Measurements from ENCODE around the gene BCOR. TPM values are rescaled to one million over a fixed set of nuclear protein-coding genes. Genes with fewer than 3 reads are reported as not detected.

BCOR gene
- total RNA-seq, 2 experiments from 2014 or later: 26.1 to 26.3 TPM

GRCh38 chrX:40073439-40074054, 24.2 kb downstream of the BCOR start:
- H3K4me3 Mint-ChIP-seq: no peak overlapping the region
- H3K27ac Mint-ChIP-seq: no peak overlapping the region
- intact Hi-C loops (cut with DNase I, micrococcal nuclease): no loop called here
- CTCF ChIA-PET: no interaction called here
- H3K4me3 ChIP-seq (ENCODE audit: low read length): no peak overlapping the region
- ATAC-seq (ENCODE audit: poor library complexity): no peak
- DNase-seq: no peak
- no peaks in the 10 kb centered on the region for H3K27me3 Mint-ChIP-seq
- H3K36me3 ChIP-seq (ENCODE audit: insufficient read depth, low read length): peaks cover 64% of the 10 kb centered on the region
- H3K36me3 Mint-ChIP-seq (ENCODE audit: low read depth): peaks cover 79% of the 10 kb centered on the region
- H3K9me3 ChIP-seq (ENCODE audit: control insufficient read depth in 1 of 2, insufficient read depth in 1 of 2, low read length in 2 of 2): no peaks in the 10 kb centered on the region
- POLR2A ChIA-PET: no interaction called here
- H3K27ac ChIP-seq (ENCODE audit: low read depth in 1 of 2, low read length in 2 of 2): no peak overlapping the region
- no peaks in the 10 kb centered on the region for H3K9me3 Mint-ChIP-seq
- H3K27me3 ChIP-seq (ENCODE audit: control insufficient read depth in 1 of 2, insufficient read depth in 2 of 2, low read length in 2 of 2): no peaks in the 10 kb centered on the region
- H3K4me1 Mint-ChIP-seq (ENCODE audit: low read depth): peaks cover 15% of the 10 kb centered on the region
- TF ChIP-seq, protein P1, sequence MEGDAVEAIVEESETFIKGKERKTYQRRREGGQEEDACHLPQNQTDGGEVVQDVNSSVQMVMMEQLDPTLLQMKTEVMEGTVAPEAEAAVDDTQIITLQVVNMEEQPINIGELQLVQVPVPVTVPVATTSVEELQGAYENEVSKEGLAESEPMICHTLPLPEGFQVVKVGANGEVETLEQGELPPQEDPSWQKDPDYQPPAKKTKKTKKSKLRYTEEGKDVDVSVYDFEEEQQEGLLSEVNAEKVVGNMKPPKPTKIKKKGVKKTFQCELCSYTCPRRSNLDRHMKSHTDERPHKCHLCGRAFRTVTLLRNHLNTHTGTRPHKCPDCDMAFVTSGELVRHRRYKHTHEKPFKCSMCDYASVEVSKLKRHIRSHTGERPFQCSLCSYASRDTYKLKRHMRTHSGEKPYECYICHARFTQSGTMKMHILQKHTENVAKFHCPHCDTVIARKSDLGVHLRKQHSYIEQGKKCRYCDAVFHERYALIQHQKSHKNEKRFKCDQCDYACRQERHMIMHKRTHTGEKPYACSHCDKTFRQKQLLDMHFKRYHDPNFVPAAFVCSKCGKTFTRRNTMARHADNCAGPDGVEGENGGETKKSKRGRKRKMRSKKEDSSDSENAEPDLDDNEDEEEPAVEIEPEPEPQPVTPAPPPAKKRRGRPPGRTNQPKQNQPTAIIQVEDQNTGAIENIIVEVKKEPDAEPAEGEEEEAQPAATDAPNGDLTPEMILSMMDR (IDR thresholded peaks at IDR 0.05): no peak
- H3K4me1 ChIP-seq (ENCODE audit: insufficient read depth, low read length): peaks cover 15% of the 10 kb centered on the region

DNA sequence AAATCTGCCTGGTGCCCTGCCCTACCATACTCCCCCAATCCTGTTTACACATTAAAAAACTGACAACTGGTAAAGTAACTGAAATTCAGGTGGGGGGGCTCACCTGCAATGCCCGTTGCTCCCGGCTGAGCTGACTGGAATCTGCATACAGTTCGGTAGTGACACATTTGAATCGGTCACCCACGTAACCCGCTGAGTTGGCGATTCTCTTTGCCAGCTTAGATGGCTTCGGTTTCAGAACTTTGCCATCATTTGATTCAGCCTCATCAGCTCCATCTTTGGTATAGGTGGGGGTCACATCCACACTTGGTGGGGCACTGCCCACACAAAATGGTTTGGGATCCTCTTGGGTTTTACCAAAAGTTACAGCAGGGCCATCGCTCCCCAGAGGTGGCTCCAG, 25.5 kb downstream of the BCOR start:
- no peaks in the 10 kb centered on the region for H3K27me3 ChIP-seq (ENCODE audit: control insufficient read depth in 1 of 2, insufficient read depth in 2 of 2, low read length in 2 of 2)
- CTCF ChIA-PET: no interaction called here
- H3K27me3 Mint-ChIP-seq: no peaks in the 10 kb centered on the region
- peaks cover 73% of the 10 kb centered on the region for H3K36me3 ChIP-seq (ENCODE audit: insufficient read depth, low read length)
- H3K4me1 Mint-ChIP-seq (ENCODE audit: low read depth): peaks cover 27% of the 10 kb centered on the region
- H3K9me3 Mint-ChIP-seq: no peaks in the 10 kb centered on the region
- H3K27ac Mint-ChIP-seq: no peak overlapping the region
- no peak for ATAC-seq (ENCODE audit: poor library complexity)
- H3K27ac ChIP-seq (ENCODE audit: low read depth in 1 of 2, low read length in 2 of 2): no peak overlapping the region
- peaks cover 87% of the 10 kb centered on the region for H3K36me3 Mint-ChIP-seq (ENCODE audit: low read depth)
- no peaks in the 10 kb centered on the region for H3K9me3 ChIP-seq (ENCODE audit: control insufficient read depth in 1 of 2, insufficient read depth in 1 of 2, low read length in 2 of 2)
- intact Hi-C loops (cut with DNase I, micrococcal nuclease): no loop called here
- H3K4me1 ChIP-seq (ENCODE audit: insufficient read depth, low read length): peaks cover 27% of the 10 kb centered on the region
- POLR2A ChIA-PET: no interaction called here
- no peak overlapping the region for H3K4me3 ChIP-seq (ENCODE audit: low read length)
- H3K4me3 Mint-ChIP-seq: no peak overlapping the region
- no peak for DNase-seq
- TF ChIP-seq, protein P1 (IDR thresholded peaks at IDR 0.05): no peak

DNA sequence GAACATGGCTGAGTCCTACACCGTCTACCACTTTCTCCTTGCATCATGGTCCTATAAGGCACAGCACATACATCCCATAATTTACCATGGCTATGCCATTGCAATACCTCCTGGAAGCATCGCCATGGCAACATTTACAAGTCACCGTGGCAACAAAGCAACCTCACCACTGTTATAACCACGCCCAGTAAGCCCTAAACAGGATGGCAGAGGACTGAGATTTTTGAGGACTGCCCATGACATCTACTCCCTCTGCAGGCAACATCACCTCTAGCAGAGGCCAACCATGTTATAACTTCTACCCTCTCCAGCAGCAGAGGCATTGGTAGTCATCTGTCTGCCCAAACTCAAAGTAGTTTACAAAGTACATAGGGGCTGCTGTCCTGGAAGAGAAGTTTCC, 29.7 kb downstream of the BCOR start:
- Histone ChIP-seq H3K4me1 (ENCODE audit: insufficient read depth, low read length) (peaks cover 50% of the 10 kb centered on the region), H3K27ac (ENCODE audit: low read depth in 1 of 2, low read length in 2 of 2) (no peak overlapping the region), H3K9me3 (ENCODE audit: control insufficient read depth in 1 of 2, insufficient read depth in 1 of 2, low read length in 2 of 2) (no peaks in the 10 kb centered on the region), H3K4me3 (ENCODE audit: low read length) (no peak overlapping the region), H3K36me3 (ENCODE audit: insufficient read depth, low read length) (peaks cover 59% of the 10 kb centered on the region), H3K27me3 (ENCODE audit: control insufficient read depth in 1 of 2, insufficient read depth in 2 of 2, low read length in 2 of 2) (no peaks in the 10 kb centered on the region)
- DNase-seq: peak in 4 of 14 experiments; percentile 23 to 59 (median 46)
- H3K36me3 Mint-ChIP-seq (ENCODE audit: low read depth): peaks cover 67% of the 10 kb centered on the region
- TF ChIP-seq, protein P1 (IDR thresholded peaks at IDR 0.05): no peak
- POLR2A ChIA-PET: interaction anchor here (0.6 kb wide), 1 partner anchor 50 kb away, joined by 3 read pairs; no protein-coding TSS in a partner anchor
- H3K27ac Mint-ChIP-seq: peak overlapping the region; percentile 53
- intact Hi-C loops (cut with DNase I, micrococcal nuclease): no loop called here
- no peaks in the 10 kb centered on the region for H3K27me3 Mint-ChIP-seq
- H3K4me1 Mint-ChIP-seq (ENCODE audit: low read depth): peaks cover 60% of the 10 kb centered on the region
- peak overlapping the region; percentile 3 for H3K4me3 Mint-ChIP-seq
- ATAC-seq (ENCODE audit: poor library complexity): peak; percentile 78
- H3K9me3 Mint-ChIP-seq: no peaks in the 10 kb centered on the region
- CTCF ChIA-PET: no interaction called here
